Erythroblast (primary cell): ENCODE data around the gene CRTC2.

Experiments used
- DNase-seq, 2 experiments: peaks; one replicate each; lab custom pipeline; 2025; lab: John Stamatoyannopoulos, UW
- GATA1 ChIP-seq: IDR thresholded peaks from 2 replicates; pipeline ENCODE4 v1.6.1; 2011; ENCODE audit warnings: low read depth, mild to moderate bottlenecking, control low read depth, low read length, moderate library complexity
- POLR2A ChIP-seq: IDR thresholded peaks from 2 replicates; pipeline ENCODE4 v1.6.1; 2011; ENCODE audit warnings: mild to moderate bottlenecking, low read length

Gene CRTC2

GRCh38 chr1:153963850-153964331 lies 5.5 kb upstream of the CRTC2 start:
- no peak for DNase-seq
- TF ChIP-seq POLR2A (no peak), GATA1 (no peak)

GRCh38 chr1:153963030-153963849 lies 4.8 kb upstream of the CRTC2 start, which contains the start of gene SLC39A1:
Gene SLC39A1, minus strand, starts transcription at chr1:153963537. Its CDS starts 822 bp downstream, at chr1:153962715.
- DNase-seq, result peak; percentile 95 to 97
- no peak for TF ChIP-seq GATA1
- peak; percentile 66 for TF ChIP-seq POLR2A

GRCh38 chr1:153962088-153963029 lies 3.9 kb upstream of the CRTC2 start:
- no peak for TF ChIP-seq POLR2A
- TF ChIP-seq GATA1, result no peak

GRCh38 chr1:153961421-153961820 lies 3.0 kb upstream of the CRTC2 start:
- no peak for DNase-seq
- TF ChIP-seq POLR2A (no peak), GATA1 (no peak)

More at GRCh38 chr1:153962088-153963029, 3.9 kb upstream of the CRTC2 start:
- DNase-seq, result peak in 1 of 2 experiments; percentile 45

GRCh38 chr1:153960206-153960605 lies 1.8 kb upstream of the CRTC2 start:
- TF ChIP-seq GATA1 (no peak), POLR2A (no peak)
- no peak for DNase-seq

- peak; percentile 60 to 62 for DNase-seq
- TF ChIP-seq POLR2A (no peak), GATA1 (no peak)
These were observed 1.0 kb upstream of the CRTC2 start for GRCh38 chr1:153959454-153959853.

GRCh38 chr1:153958961-153959260 lies 499 bp upstream of the CRTC2 start:
- TF ChIP-seq GATA1 (no peak), POLR2A (no peak)
- DNase-seq, result no peak

- DNase-seq, result peak in 1 of 2 experiments; percentile 55
- TF ChIP-seq POLR2A, result no peak
- TF ChIP-seq GATA1, result no peak
These were observed 685 bp downstream of the CRTC2 start for GRCh38 chr1:153957744-153958110.

- no peak for DNase-seq
- TF ChIP-seq POLR2A (no peak), GATA1 (no peak)
These were observed 1.3 kb downstream of the CRTC2 start for GRCh38 chr1:153956997-153957715.

- DNase-seq, result no peak
- no peak for TF ChIP-seq GATA1
- TF ChIP-seq POLR2A, result no peak
These were observed 3.6 kb downstream of the CRTC2 start for GRCh38 chr1:153954826-153955225.

GRCh38 chr1:153953859-153954365 lies 4.5 kb downstream of the CRTC2 start:
- DNase-seq, result no peak
- no peak for TF ChIP-seq GATA1
- no peak for TF ChIP-seq POLR2A

- TF ChIP-seq POLR2A, result no peak
- no peak for TF ChIP-seq GATA1
- no peak for DNase-seq
These were observed 6.6 kb downstream of the CRTC2 start for GRCh38 chr1:153951801-153952200.

GRCh38 chr1:153951183-153951582 lies 7.2 kb downstream of the CRTC2 start:
- TF ChIP-seq GATA1, result no peak
- no peak for TF ChIP-seq POLR2A
- no peak for DNase-seq
